CD8-positive, alpha-beta memory T cell (primary cell): ENCODE measurements around the gene MARCHF6. TPM values are rescaled to one million over a fixed set of nuclear protein-coding genes. Genes with fewer than 3 reads are reported as not detected.
A peak's percentile ranks its signal among the peaks of the same experiment; 100 is the strongest.
"Not testable (repeated sequence)": the region's sequence is repeated elsewhere in the genome, so short reads cannot be mapped to it uniquely, and the experiment has no call there.

Source experiments
- CTCF ChIA-PET: fragments of 350-600 bp; sonication (Branson Sonifier 250); formaldehyde crosslinking; loops from one replicate; lab custom pipeline; 2021; ENCODE audit warnings: antibody characterized with exemption; lab: Charles Lee
- POLR2A ChIA-PET: fragments of 350-600 bp; sonication (Branson Sonifier 250); formaldehyde crosslinking; loops from one replicate; lab custom pipeline; 2021; ENCODE audit warnings: antibody characterized with exemption; lab: Charles Lee
- DNase-seq, 5 donors: peaks; one replicate each; pipeline versions ENCODE4 v3.0.0 to v3.0.0-alpha.2; 2020 to 2022; ENCODE audit warnings: mixed read lengths in 1 of 5
- H3K27ac ChIP-seq: one replicate; pipeline ENCODE4 v1.7.0; 2013; ENCODE audit warnings: low read depth, mild to moderate bottlenecking, low read length, moderate library complexity
- H3K27me3 ChIP-seq: 2 replicates; pipeline ENCODE4 v1.7.0; 2013; ENCODE audit warnings: low read length, mild to moderate bottlenecking; ENCODE audit not compliant: insufficient read depth, poor library complexity, severe bottlenecking
- H3K36me3 ChIP-seq: 2 replicates; pipeline ENCODE4 v1.7.0; 2013; ENCODE audit warnings: mild to moderate bottlenecking, low read length, moderate library complexity; ENCODE audit not compliant: insufficient read depth
- H3K4me1 ChIP-seq: 2 replicates; pipeline ENCODE4 v1.7.0; 2013; ENCODE audit warnings: mild to moderate bottlenecking, low read length, moderate library complexity; ENCODE audit not compliant: insufficient read depth
- H3K4me3 ChIP-seq: 2 replicates; pipeline ENCODE4 v1.7.0; 2013; ENCODE audit warnings: mild to moderate bottlenecking, low read length
- H3K9me3 ChIP-seq: 2 replicates; pipeline ENCODE4 v1.7.0; 2013; ENCODE audit warnings: mild to moderate bottlenecking, low read length
- H3K27ac Mint-ChIP-seq, 8 donors: one replicate each; pipeline ENCODE4 v1.8.0; 2020 to 2021; ENCODE audit warnings: mixed read lengths in 8 of 8, mild to moderate bottlenecking in 6 of 8, inconsistent platforms in 3 of 8, moderate library complexity in 3 of 8
- H3K27me3 Mint-ChIP-seq, 2 donors: one replicate each; pipeline ENCODE4 v1.8.0; 2020 to 2021; ENCODE audit warnings: mixed read lengths in 2 of 2, mild to moderate bottlenecking in 1 of 2, moderate library complexity in 1 of 2
- H3K36me3 Mint-ChIP-seq, 3 donors: one replicate each; pipeline ENCODE4 v1.8.0; 2020 to 2021; ENCODE audit warnings: mixed read lengths in 3 of 3, inconsistent platforms in 1 of 3, mild to moderate bottlenecking in 1 of 3
- H3K4me1 Mint-ChIP-seq, 3 donors: one replicate each; pipeline ENCODE4 v1.8.0; 2020 to 2021; ENCODE audit warnings: mixed read lengths in 3 of 3, inconsistent platforms in 1 of 3, mild to moderate bottlenecking in 1 of 3
- H3K4me3 Mint-ChIP-seq, 7 donors: one replicate each; pipeline ENCODE4 v1.8.0; 2020 to 2021; ENCODE audit warnings: mixed read lengths in 7 of 7, mild to moderate bottlenecking in 6 of 7, moderate library complexity in 4 of 7, inconsistent platforms in 2 of 7
- H3K9me3 Mint-ChIP-seq, 5 donors: one replicate each; pipeline ENCODE4 v1.8.0; 2020 to 2022; ENCODE audit warnings: mixed read lengths in 5 of 5, mild to moderate bottlenecking in 3 of 5, moderate library complexity in 2 of 5, inconsistent platforms in 1 of 5
- polyA plus RNA-seq: library from polyadenylated mRNA; unstranded; fragments of 300-500 nt; fragmentation: Illumina TruSeq; gene quantifications from one replicate; pipeline ENCODE4 v1.2.3, GENCODE V29; 2021
- total RNA-seq, 2 experiments: library from RNA; stranded (reverse); gene quantifications; one replicate each; pipeline ENCODE4 v1.2.3, GENCODE V29; 2021

MARCHF6 gene
- total and polyA plus RNA-seq, 3 experiments from 2014 or later: 54.2 to 110 (median 103) TPM

DNA sequence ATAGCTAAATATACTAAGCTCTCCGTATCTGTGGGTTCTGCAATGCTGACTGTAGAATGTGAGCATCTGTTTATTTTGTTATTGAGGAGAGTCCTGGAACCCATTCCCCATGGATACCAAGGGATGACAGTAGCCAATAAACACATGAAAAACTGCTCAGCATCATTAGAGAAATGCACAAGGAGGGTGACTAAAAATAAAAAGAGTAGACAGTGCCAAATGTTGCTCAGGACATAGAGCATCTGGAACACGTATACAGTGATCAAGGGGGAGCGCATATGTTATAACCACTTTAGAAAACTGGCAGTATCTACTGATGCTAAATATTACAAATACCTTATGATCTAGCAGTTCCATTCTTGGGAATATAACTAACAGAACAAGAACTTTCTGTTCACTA, 31.0 kb downstream of the MARCHF6 start:
- Mint-ChIP-seq H3K4me3 (no peak overlapping the region), H3K27me3 (no peaks in the 10 kb centered on the region), H3K36me3 (peaks cover 0 to 71% (median 16%) of the 10 kb centered on the region in 3 donors), H3K27ac (peak overlapping the region in 1 of 8 donors; percentile 86), H3K9me3 (no peaks in the 10 kb centered on the region), H3K4me1 (peaks cover 8 to 24% (median 20%) of the 10 kb centered on the region in 3 donors)
- CTCF ChIA-PET: no interaction called here
- no peak for DNase-seq
- Histone ChIP-seq H3K4me1 (no peaks in the 10 kb centered on the region), H3K4me3 (no peak overlapping the region), H3K9me3 (no peaks in the 10 kb centered on the region), H3K27me3 (no peaks in the 10 kb centered on the region), H3K27ac (no peak overlapping the region), H3K36me3 (peaks cover 13% of the 10 kb centered on the region)
- POLR2A ChIA-PET: no interaction called here

DNA sequence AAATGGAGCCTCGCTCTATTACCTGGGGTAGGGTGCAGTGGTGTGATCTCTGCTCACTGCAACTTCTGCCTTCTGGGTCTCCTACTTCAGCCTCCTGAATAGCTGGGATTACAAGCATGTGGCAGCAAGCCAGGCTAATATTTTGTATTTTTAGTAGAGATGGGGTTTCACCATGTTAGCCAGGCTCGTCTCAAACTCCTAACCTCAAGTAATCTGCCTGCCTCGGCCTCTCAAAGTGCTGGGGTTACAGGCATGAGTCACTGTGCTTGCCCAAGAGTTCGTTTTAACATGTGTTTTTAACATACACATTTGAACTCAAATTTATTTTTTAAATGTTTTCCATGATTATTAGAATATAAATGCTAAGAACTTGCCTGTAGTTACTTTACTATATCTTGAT, 34.2 kb downstream of the MARCHF6 start:
- no peaks in the 10 kb centered on the region for H3K4me1 ChIP-seq
- H3K27ac Mint-ChIP-seq: no peak overlapping the region
- peaks cover 23% of the 10 kb centered on the region for H3K36me3 ChIP-seq
- H3K4me1 Mint-ChIP-seq: peaks cover 2 to 13% (median 13%) of the 10 kb centered on the region in 3 donors
- POLR2A ChIA-PET: no interaction called here
- no peak overlapping the region for H3K4me3 Mint-ChIP-seq
- H3K9me3 Mint-ChIP-seq: no peaks in the 10 kb centered on the region
- CTCF ChIA-PET: interaction anchor here (1.7 kb wide), 1 partner anchor 9 kb away, joined by 5 read pairs; no protein-coding TSS in a partner anchor
- H3K27ac ChIP-seq: no peak overlapping the region
- no peak overlapping the region for H3K4me3 ChIP-seq
- H3K9me3 ChIP-seq: no peaks in the 10 kb centered on the region
- H3K36me3 Mint-ChIP-seq: peaks cover 10 to 82% (median 29%) of the 10 kb centered on the region in 3 donors
- H3K27me3 Mint-ChIP-seq: no peaks in the 10 kb centered on the region
- DNase-seq: no peak
- H3K27me3 ChIP-seq: no peaks in the 10 kb centered on the region

GRCh38 chr5:10391130-10391529, 37.6 kb downstream of the MARCHF6 start:
- Histone ChIP-seq H3K36me3 (peaks cover 30% of the 10 kb centered on the region), H3K27me3 (no peaks in the 10 kb centered on the region), H3K4me3 (no peak overlapping the region), H3K4me1 (no peaks in the 10 kb centered on the region), H3K27ac (no peak overlapping the region), H3K9me3 (no peaks in the 10 kb centered on the region)
- no peak for DNase-seq
- CTCF ChIA-PET: interaction anchor here (0.6 kb wide), 1 partner anchor 34 kb away, joined by 5 read pairs; no protein-coding TSS in a partner anchor
- Mint-ChIP-seq H3K27ac (peak overlapping the region in 1 of 8 donors; percentile 58), H3K4me1 (peaks cover 0 to 5% (median 2%) of the 10 kb centered on the region in 3 donors), H3K36me3 (peaks cover 14 to 82% (median 30%) of the 10 kb centered on the region in 3 donors), H3K9me3 (no peaks in the 10 kb centered on the region), H3K27me3 (no peaks in the 10 kb centered on the region), H3K4me3 (no peak overlapping the region)
- POLR2A ChIA-PET: no interaction called here

DNA sequence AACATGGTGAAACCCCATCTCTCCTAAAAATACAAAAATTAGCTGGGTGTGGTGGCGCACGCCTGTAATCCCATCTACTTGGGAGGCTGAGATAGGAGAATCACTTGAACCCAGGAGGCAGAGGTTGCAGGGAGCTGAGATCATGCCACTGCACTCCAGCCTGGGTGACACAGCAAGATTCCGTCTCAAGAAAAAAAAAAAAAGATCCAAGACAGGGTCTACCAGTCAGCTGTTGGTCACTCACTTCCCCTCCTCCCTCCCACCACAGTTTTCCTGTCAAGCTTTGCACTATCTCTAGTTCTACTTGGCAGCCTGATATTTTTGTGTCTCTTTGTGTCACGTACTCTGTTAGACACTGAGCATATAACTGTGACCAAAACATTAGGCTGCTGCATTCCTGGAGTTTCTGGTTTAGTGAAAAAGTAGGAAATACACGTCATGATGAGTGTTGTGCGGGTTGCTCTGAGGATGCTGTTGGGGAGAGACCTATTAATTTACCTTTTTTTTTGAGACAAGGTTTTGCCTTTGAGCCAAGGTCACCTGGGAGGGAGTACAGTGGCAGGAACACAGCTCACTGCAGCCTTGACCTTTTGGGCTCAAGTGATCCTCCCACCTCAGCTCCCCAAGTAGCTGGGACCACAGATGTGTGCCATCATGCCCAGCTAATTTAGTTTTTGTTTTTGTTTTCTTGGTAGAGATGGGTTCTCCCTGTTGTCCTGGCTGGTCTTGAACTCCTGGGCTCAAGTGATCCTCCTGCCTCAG, 39.3 kb downstream of the MARCHF6 start:
- H3K4me1 ChIP-seq, DNase-seq, H3K4me3 ChIP-seq, H3K4me1 Mint-ChIP-seq, H3K9me3 ChIP-seq, H3K4me3 Mint-ChIP-seq, H3K27ac ChIP-seq, H3K27me3 ChIP-seq, H3K9me3 Mint-ChIP-seq, POLR2A ChIA-PET, CTCF ChIA-PET, H3K27me3 Mint-ChIP-seq: not testable (repeated sequence)
- Mint-ChIP-seq H3K27ac (peak overlapping the region in 1 of 8 donors; percentile 29), H3K36me3 (peaks cover 14 to 84% (median 37%) of the 10 kb centered on the region in 3 donors)
- H3K36me3 ChIP-seq: peaks cover 37% of the 10 kb centered on the region

- H3K9me3 Mint-ChIP-seq: no peaks in the 10 kb centered on the region
- H3K9me3 ChIP-seq: no peaks in the 10 kb centered on the region
Measured at GRCh38 chr5:10393491-10393890, 40.0 kb downstream of the MARCHF6 start.

GRCh38 chr5:10396552-10396951, 43.1 kb downstream of the MARCHF6 start:
- no peaks in the 10 kb centered on the region for H3K9me3 Mint-ChIP-seq
- no peak overlapping the region for H3K4me3 Mint-ChIP-seq
- peaks cover 8 to 79% (median 36%) of the 10 kb centered on the region in 3 donors for H3K36me3 Mint-ChIP-seq
- Histone ChIP-seq H3K27me3 (no peaks in the 10 kb centered on the region), H3K27ac (no peak overlapping the region), H3K9me3 (no peaks in the 10 kb centered on the region), H3K36me3 (peaks cover 41% of the 10 kb centered on the region), H3K4me3 (no peak overlapping the region), H3K4me1 (no peaks in the 10 kb centered on the region)
- peak overlapping the region in 4 of 8 donors; percentile 5 to 52 (median 14) for H3K27ac Mint-ChIP-seq
- no peaks in the 10 kb centered on the region for H3K27me3 Mint-ChIP-seq
- ChIA-PET POLR2A (interaction anchor here (0.6 kb wide), 1 partner anchor 17 kb away, joined by 3 read pairs; no protein-coding TSS in a partner anchor), CTCF (interaction anchor here (1.0 kb wide), 1 partner anchor 113 kb away, joined by 3 read pairs; no protein-coding TSS in a partner anchor)
- peaks cover 0 to 18% (median 7%) of the 10 kb centered on the region in 3 donors for H3K4me1 Mint-ChIP-seq
- no peak for DNase-seq

More at GRCh38 chr5:10393491-10393890, 40.0 kb downstream of the MARCHF6 start:
- DNase-seq: no peak
- POLR2A ChIA-PET: no interaction called here
- Mint-ChIP-seq H3K4me1 (peaks cover 2 to 14% (median 4%) of the 10 kb centered on the region in 3 donors), H3K27ac (peak overlapping the region in 1 of 8 donors; percentile 17), H3K36me3 (peaks cover 14 to 86% (median 39%) of the 10 kb centered on the region in 3 donors), H3K4me3 (no peak overlapping the region), H3K27me3 (no peaks in the 10 kb centered on the region)
- Histone ChIP-seq H3K27ac (no peak overlapping the region), H3K4me3 (no peak overlapping the region), H3K4me1 (no peaks in the 10 kb centered on the region), H3K36me3 (peaks cover 37% of the 10 kb centered on the region), H3K27me3 (no peaks in the 10 kb centered on the region)
- CTCF ChIA-PET: no interaction called here

DNA sequence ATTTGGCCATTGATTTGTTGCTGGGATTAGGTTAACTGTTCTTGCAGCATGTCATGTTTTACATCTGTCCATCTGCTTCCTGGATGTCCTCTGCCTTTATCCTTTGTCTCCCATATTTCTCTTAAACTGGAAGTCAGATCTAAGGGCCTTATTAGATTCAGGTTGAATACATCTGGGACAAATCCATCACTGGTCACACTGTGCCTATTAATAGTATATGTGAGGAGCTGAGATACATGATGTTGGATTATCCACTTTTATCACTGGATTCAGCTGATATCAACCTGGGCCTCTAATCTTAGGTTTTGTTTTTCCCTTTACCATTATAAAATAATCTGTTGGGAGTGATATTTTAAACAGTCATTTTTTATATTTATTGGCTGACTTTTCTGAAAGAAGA, 46.3 kb downstream of the MARCHF6 start:
- H3K36me3 ChIP-seq: peaks cover 57% of the 10 kb centered on the region
- CTCF ChIA-PET: no interaction called here
- no peaks in the 10 kb centered on the region for H3K9me3 Mint-ChIP-seq

DNA sequence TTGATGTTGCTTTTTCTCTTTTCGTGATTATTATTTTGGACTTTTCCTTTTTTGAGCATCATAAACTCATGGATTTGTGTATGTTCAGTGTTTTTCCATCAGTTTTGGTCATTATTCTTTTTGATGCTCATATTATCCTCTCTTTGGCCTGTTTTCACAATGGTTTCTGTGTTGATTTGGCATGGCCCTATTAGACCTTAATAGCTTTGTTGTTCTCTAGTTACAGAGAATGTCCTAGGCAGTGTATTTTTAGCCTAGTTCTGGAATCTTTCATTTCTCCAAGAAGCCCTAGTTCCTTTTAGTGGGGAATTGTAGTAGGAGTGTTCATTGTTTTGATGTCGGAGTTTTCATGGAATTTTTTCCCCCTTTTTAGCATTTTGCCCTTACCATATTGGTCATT, 46.9 kb downstream of the MARCHF6 start:
- Mint-ChIP-seq H3K4me3 (no peak overlapping the region), H3K4me1 (peaks cover 2 to 18% (median 7%) of the 10 kb centered on the region in 3 donors), H3K27me3 (no peaks in the 10 kb centered on the region), H3K9me3 (no peaks in the 10 kb centered on the region), H3K27ac (no peak overlapping the region), H3K36me3 (peaks cover 0 to 83% (median 31%) of the 10 kb centered on the region in 3 donors)
- CTCF ChIA-PET: no interaction called here
- H3K9me3 ChIP-seq: no peaks in the 10 kb centered on the region
- H3K4me3 ChIP-seq: no peak overlapping the region
- no peak overlapping the region for H3K27ac ChIP-seq
- POLR2A ChIA-PET: no interaction called here
- no peaks in the 10 kb centered on the region for H3K27me3 ChIP-seq
- DNase-seq: no peak
- no peaks in the 10 kb centered on the region for H3K4me1 ChIP-seq
- peaks cover 60% of the 10 kb centered on the region for H3K36me3 ChIP-seq

More for the DNA sequence above, 46.3 kb downstream of the MARCHF6 start:
- no peak for DNase-seq
- Mint-ChIP-seq H3K36me3 (peaks cover 0 to 83% (median 33%) of the 10 kb centered on the region in 3 donors), H3K27ac (peak overlapping the region in 3 of 8 donors; percentile 25 to 74 (median 37)), H3K27me3 (no peaks in the 10 kb centered on the region), H3K4me3 (no peak overlapping the region), H3K4me1 (peaks cover 2 to 18% (median 7%) of the 10 kb centered on the region in 3 donors)
- POLR2A ChIA-PET: no interaction called here
- H3K4me1 ChIP-seq: no peaks in the 10 kb centered on the region
- H3K4me3 ChIP-seq: no peak overlapping the region
- H3K9me3 ChIP-seq: no peaks in the 10 kb centered on the region
- no peaks in the 10 kb centered on the region for H3K27me3 ChIP-seq
- no peak overlapping the region for H3K27ac ChIP-seq
